Neuronal stem cell (in vitro differentiated cells): Measurements from ENCODE around the gene UVSSA.

Experiments used
- DNase-seq: peaks from one replicate; pipeline ENCODE4 v3.0.0-alpha.2; 2013; ENCODE audit warnings: low spot score
- H2AFZ ChIP-seq: one replicate; pipeline ENCODE4 v1.6.1; 2013; ENCODE audit warnings: mild to moderate bottlenecking, low read length, inconsistent platforms
- H2AK5ac ChIP-seq: 2 replicates; pipeline ENCODE4 v1.6.1; 2013; ENCODE audit warnings: low read depth, mild to moderate bottlenecking, inconsistent platforms, low read length, moderate library complexity, mixed read lengths
- H2BK120ac ChIP-seq: 2 replicates; pipeline ENCODE4 v1.6.1; 2013; ENCODE audit warnings: low read depth, mild to moderate bottlenecking, inconsistent platforms, low read length, moderate library complexity, mixed read lengths
- H2BK12ac ChIP-seq: one replicate; pipeline ENCODE4 v1.6.1; 2013; ENCODE audit warnings: low read length, inconsistent platforms
- H2BK15ac ChIP-seq: 2 replicates; pipeline ENCODE4 v1.6.1; 2013; ENCODE audit warnings: mild to moderate bottlenecking, low read length, inconsistent platforms, mixed read lengths
- H2BK5ac ChIP-seq: one replicate; pipeline ENCODE4 v1.6.1; 2013; ENCODE audit warnings: inconsistent platforms, mild to moderate bottlenecking, low read length, moderate library complexity
- H3K14ac ChIP-seq: one replicate; pipeline ENCODE4 v1.6.1; 2013; ENCODE audit warnings: low read length, inconsistent platforms
- H3K18ac ChIP-seq: 2 replicates; pipeline ENCODE4 v1.6.1; 2013; ENCODE audit warnings: low read length, inconsistent platforms
- H3K23ac ChIP-seq: 2 replicates; pipeline ENCODE4 v1.6.1; 2013; ENCODE audit warnings: low read depth, mild to moderate bottlenecking, mixed read lengths, low read length, inconsistent platforms; ENCODE audit not compliant: poor library complexity
- H3K27ac ChIP-seq: replicated peaks from 3 replicates; pipeline ENCODE4 v1.5.1; 2013; ENCODE audit warnings: low read length, inconsistent platforms
- H3K27me3 ChIP-seq, 3 experiments: 2 replicates each; pipeline ENCODE4 v1.6.1; 2013; ENCODE audit warnings: low read length in 3 of 3, mild to moderate bottlenecking in 2 of 3, inconsistent platforms in 1 of 3, low read depth in 1 of 3, mixed read lengths in 1 of 3, moderate library complexity in 1 of 3; ENCODE audit not compliant: control insufficient read depth in 3 of 3, insufficient read depth in 3 of 3
- H3K36me3 ChIP-seq, 2 donors: replicated peaks in 1 of 2; 2 replicates each; pipeline ENCODE4 v1.6.1; 2013; ENCODE audit warnings: low read length in 2 of 2; ENCODE audit not compliant: control insufficient read depth in 2 of 2, insufficient read depth in 2 of 2
- H3K4ac ChIP-seq: 2 replicates; pipeline ENCODE4 v1.6.1; 2013; ENCODE audit warnings: inconsistent platforms, mild to moderate bottlenecking, low read length, moderate library complexity
- H3K4me1 ChIP-seq, 2 donors: 1 replicate in 1 of 2; 2 replicates in 1 of 2; pipeline ENCODE4 v1.6.1; 2013; ENCODE audit warnings: low read length in 2 of 2, low read depth in 1 of 2; ENCODE audit not compliant: control insufficient read depth in 2 of 2, insufficient read depth in 1 of 2
- H3K4me2 ChIP-seq: one replicate; pipeline ENCODE4 v1.6.1; 2013; ENCODE audit warnings: mild to moderate bottlenecking, low read length, inconsistent platforms; ENCODE audit not compliant: insufficient read depth, poor library complexity, severe bottlenecking
- H3K4me3 ChIP-seq, 2 donors: 2 replicates each; pipeline ENCODE4 v1.5.1; 2013; ENCODE audit warnings: low read length in 2 of 2, mild to moderate bottlenecking in 2 of 2, inconsistent platforms in 1 of 2, moderate library complexity in 1 of 2
- H3K79me1 ChIP-seq: one replicate; pipeline ENCODE4 v1.6.1; 2013; ENCODE audit warnings: low read depth, mild to moderate bottlenecking, inconsistent platforms, low read length, moderate library complexity
- H3K9ac ChIP-seq: one replicate; pipeline ENCODE4 v1.6.1; 2013; ENCODE audit warnings: mild to moderate bottlenecking, low read depth, low read length, inconsistent platforms; ENCODE audit not compliant: poor library complexity
- H3K9me3 ChIP-seq, 2 donors: replicated peaks in 1 of 2; 2 replicates each; pipeline versions ENCODE3 to v1.6.1; 2013; ENCODE audit warnings: low read length in 2 of 2, mild to moderate bottlenecking in 2 of 2, inconsistent platforms in 1 of 2, low read depth in 1 of 2, mixed read lengths in 1 of 2, moderate library complexity in 1 of 2; ENCODE audit not compliant: control insufficient read depth in 2 of 2, insufficient read depth in 1 of 2
- H4K8ac ChIP-seq: one replicate; pipeline ENCODE4 v1.6.1; 2013; ENCODE audit warnings: low read depth, mild to moderate bottlenecking, inconsistent platforms, low read length, moderate library complexity
- H4K91ac ChIP-seq: one replicate; pipeline ENCODE4 v1.6.1; 2013; ENCODE audit warnings: low read length, low read depth, mild to moderate bottlenecking, inconsistent platforms; ENCODE audit not compliant: poor library complexity
- WGBS, 2 donors: extraction: QIAGEN DNeasy Blood & Tissue Kit; methylation state at CpG; one replicate each; pipeline ENCODE4 v1.1.7; 2013; ENCODE audit warnings: missing lambda C conversion rate in 2 of 2, mixed read lengths in 1 of 2; ENCODE audit not compliant: insufficient read length in 2 of 2, insufficient replicate concordance in 1 of 2; ENCODE audit errors: extremely low coverage in 2 of 2; 5-methylcytosine and 5-hydroxymethylcytosine counted together

The UVSSA gene

GRCh38 chr4:1318046-1318375 is 29.0 kb upstream of the UVSSA start:
- Histone ChIP-seq H3K9ac (no peak overlapping the region), H3K79me1 (peaks cover 10% of the 10 kb centered on the region), H3K23ac (peak overlapping the region; percentile 91), H3K14ac (no peak overlapping the region), H2BK5ac (no peak overlapping the region), H4K91ac (no peak overlapping the region), H3K4me1 (no peaks in the 10 kb centered on the region), H2BK120ac (no peak overlapping the region), H2BK15ac (no peak overlapping the region), H3K4me3 (peak overlapping the region in 1 of 2 donors; percentile 55), H3K36me3 (peaks cover 46 to 84% of the 10 kb centered on the region in 2 donors), H4K8ac (no peak overlapping the region), H3K27me3 (no peaks in the 10 kb centered on the region), H3K27ac (no peak overlapping the region), H3K4me2 (no peak overlapping the region), H2BK12ac (no peak overlapping the region), H2AK5ac (no peak overlapping the region), H3K9me3 (peaks cover 13% of the 10 kb centered on the region in 2 donors), H2AFZ (no peak overlapping the region), H3K18ac (no peak overlapping the region), H3K4ac (no peak overlapping the region)
- no peak for DNase-seq
- no CpG with 5 or more reads among the region's 13 CpGs for WGBS, 2 donors

DNA sequence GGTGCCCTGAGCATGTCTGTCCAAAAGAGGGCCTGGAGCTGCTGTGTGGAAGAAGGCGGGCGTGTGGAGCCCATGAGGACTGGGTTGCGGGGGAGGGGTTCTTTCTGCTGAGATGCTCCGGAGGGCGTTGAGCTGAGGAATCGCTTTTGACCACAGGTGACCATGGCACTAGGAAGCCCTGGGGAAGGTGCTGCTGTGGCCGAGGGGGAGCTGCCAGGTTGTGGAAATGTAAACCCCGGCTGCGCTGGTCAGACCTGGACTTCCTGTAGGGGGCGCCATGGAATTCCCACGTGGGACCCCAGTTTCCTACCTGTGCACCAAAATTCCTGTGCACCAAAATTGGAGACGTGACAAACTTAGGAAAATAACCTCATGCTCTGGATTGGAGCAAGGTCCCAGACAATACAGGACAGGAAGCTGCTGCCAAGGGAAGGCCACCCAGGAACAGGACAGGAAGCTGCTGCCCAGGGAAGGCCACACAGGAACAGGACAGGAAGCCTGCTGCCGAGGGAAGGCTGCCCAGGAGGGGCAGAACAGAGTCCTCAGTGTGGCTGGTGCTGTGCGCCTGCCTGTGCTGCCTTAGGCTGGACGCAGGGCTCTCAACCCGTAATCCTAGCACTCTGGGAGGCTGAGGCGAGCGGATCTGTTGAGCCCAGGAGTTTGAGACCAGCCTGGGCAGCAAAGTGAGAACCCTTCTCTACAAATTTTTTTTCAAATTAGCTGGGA is 28.4 kb upstream of the UVSSA start:
- no peak overlapping the region for H3K9ac ChIP-seq
- H2AFZ ChIP-seq: no peak overlapping the region
- no peak overlapping the region for H2BK120ac ChIP-seq
- H3K27ac ChIP-seq: no peak overlapping the region
- H2BK5ac ChIP-seq: no peak overlapping the region
- H4K91ac ChIP-seq: no peak overlapping the region
- H3K27me3 ChIP-seq: no peaks in the 10 kb centered on the region
- peak overlapping the region; percentile 91 for H3K23ac ChIP-seq
- no peak overlapping the region for H3K14ac ChIP-seq
- H3K9me3 ChIP-seq: peaks cover 7 to 11% of the 10 kb centered on the region in 2 donors
- H3K36me3 ChIP-seq: peaks cover 46 to 84% of the 10 kb centered on the region in 2 donors
- WGBS, 2 donors: no CpG with 5 or more reads among the region's 18 CpGs
- peaks cover 7% of the 10 kb centered on the region for H3K79me1 ChIP-seq
- no peak for DNase-seq
- H4K8ac ChIP-seq: no peak overlapping the region
- H3K18ac ChIP-seq: no peak overlapping the region
- H3K4me2 ChIP-seq: no peak overlapping the region
- H3K4ac ChIP-seq: no peak overlapping the region
- H2AK5ac ChIP-seq: no peak overlapping the region
- no peak overlapping the region for H3K4me3 ChIP-seq
- no peaks in the 10 kb centered on the region for H3K4me1 ChIP-seq
- H2BK12ac ChIP-seq: no peak overlapping the region
- no peak overlapping the region for H2BK15ac ChIP-seq

- Histone ChIP-seq H3K9me3 (peaks cover 0 to 9% of the 10 kb centered on the region in 2 donors), H2AFZ (no peak overlapping the region), H3K4me2 (no peak overlapping the region), H2AK5ac (no peak overlapping the region), H4K8ac (no peak overlapping the region), H3K23ac (no peak overlapping the region), H3K4me1 (no peaks in the 10 kb centered on the region), H3K18ac (no peak overlapping the region), H3K27me3 (no peaks in the 10 kb centered on the region), H3K4ac (no peak overlapping the region), H3K79me1 (peaks cover 9% of the 10 kb centered on the region), H2BK120ac (no peak overlapping the region), H3K9ac (peak overlapping the region; percentile 7), H2BK15ac (no peak overlapping the region), H3K27ac (no peak overlapping the region), H3K36me3 (peaks cover 41 to 84% of the 10 kb centered on the region in 2 donors), H3K4me3 (peak overlapping the region in 1 of 2 donors; percentile 23), H3K14ac (no peak overlapping the region), H2BK5ac (no peak overlapping the region), H2BK12ac (no peak overlapping the region), H4K91ac (no peak overlapping the region)
- DNase-seq: no peak
- no CpG with 5 or more reads among the region's 13 CpGs for WGBS, 2 donors
Observed at GRCh38 chr4:1321486-1321885, 25.5 kb upstream of the UVSSA start.

DNA sequence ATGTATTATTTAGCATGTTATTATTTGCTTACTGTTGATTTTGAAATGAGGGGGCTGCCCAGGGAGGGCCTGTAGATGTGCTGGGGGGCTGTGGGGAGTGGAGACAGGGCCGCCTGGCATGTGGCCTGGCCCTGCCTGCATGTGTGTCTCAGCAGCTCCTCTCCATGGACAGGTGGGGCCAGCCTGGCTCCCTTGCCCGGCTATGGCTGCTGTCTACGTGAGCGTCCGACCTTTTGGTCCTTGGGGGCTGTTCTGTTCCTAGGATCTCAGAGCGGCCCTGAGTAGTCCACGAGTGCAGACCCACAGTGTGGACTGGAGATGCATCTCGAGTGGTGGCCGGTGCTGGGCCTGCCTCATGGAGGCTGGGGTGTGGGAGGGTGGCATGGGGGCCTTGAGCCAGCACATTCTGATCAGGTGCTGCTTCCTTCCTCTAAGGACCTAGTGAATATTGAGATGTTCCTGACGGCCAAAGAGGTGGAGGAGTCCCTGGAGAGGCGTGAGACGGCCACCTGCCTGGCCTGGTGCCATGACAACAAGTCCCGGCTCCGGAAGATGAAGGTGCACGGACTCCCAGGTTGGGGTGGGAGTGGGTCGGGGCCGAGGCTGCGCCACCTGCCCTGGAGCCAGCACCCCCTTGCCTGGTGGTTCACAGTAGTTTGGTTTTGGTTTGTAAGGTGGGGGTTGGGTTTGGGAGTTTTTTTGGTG is 24.9 kb upstream of the UVSSA start:
- Histone ChIP-seq H2BK15ac (no peak overlapping the region), H3K27me3 (no peaks in the 10 kb centered on the region), H3K4me1 (no peaks in the 10 kb centered on the region), H3K4ac (no peak overlapping the region), H4K8ac (peak overlapping the region; percentile 87), H3K36me3 (peaks cover 40 to 87% of the 10 kb centered on the region in 2 donors), H3K27ac (no peak overlapping the region), H2AFZ (no peak overlapping the region), H2BK12ac (no peak overlapping the region), H3K9me3 (peaks cover 0 to 9% of the 10 kb centered on the region in 2 donors), H3K18ac (no peak overlapping the region), H2BK120ac (no peak overlapping the region), H4K91ac (no peak overlapping the region), H3K4me2 (no peak overlapping the region), H2BK5ac (no peak overlapping the region), H3K14ac (no peak overlapping the region), H3K4me3 (no peak overlapping the region), H3K23ac (peak overlapping the region; percentile 75), H2AK5ac (no peak overlapping the region), H3K79me1 (peaks cover 9% of the 10 kb centered on the region), H3K9ac (no peak overlapping the region)
- DNase-seq: no peak
- WGBS, 2 donors: no CpG with 5 or more reads among the region's 18 CpGs
